Panc1 (cell line): ENCODE results near the gene FAM89A.

Experiments used
- POLR2AphosphoS5 ChIP-seq: IDR thresholded peaks from 2 replicates; pipeline ENCODE4 v1.6.1; 2012; ENCODE audit warnings: mild to moderate bottlenecking, low read depth, low read length, moderate library complexity
- TF ChIP-seq, protein P1 (sequence below): fragments of 450-650 bp; IDR thresholded peaks from 2 replicates; pipeline ENCODE4 v1.5.1; 2017; ENCODE audit warnings: mild to moderate bottlenecking

DNA sequence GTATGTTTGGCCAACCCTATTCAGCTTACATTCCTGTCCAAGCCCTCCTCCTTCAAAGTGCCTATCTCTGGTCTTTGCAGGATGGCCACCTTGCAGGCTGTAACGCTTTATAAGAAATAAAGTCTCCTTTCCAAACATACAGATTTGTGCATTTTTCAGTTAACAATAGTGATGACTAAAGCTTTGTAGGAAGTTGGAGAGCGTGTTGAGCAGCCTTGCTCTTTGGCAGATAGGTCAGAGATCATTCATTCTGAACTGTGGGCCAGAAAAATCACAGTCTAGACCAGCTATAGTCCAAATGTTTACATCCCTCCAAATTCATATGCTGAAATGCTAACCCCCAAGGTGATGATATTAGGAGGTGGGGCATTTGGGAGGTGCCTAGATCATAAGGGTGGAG is 34.0 kb upstream of the FAM89A start:
- TF ChIP-seq, protein P1, sequence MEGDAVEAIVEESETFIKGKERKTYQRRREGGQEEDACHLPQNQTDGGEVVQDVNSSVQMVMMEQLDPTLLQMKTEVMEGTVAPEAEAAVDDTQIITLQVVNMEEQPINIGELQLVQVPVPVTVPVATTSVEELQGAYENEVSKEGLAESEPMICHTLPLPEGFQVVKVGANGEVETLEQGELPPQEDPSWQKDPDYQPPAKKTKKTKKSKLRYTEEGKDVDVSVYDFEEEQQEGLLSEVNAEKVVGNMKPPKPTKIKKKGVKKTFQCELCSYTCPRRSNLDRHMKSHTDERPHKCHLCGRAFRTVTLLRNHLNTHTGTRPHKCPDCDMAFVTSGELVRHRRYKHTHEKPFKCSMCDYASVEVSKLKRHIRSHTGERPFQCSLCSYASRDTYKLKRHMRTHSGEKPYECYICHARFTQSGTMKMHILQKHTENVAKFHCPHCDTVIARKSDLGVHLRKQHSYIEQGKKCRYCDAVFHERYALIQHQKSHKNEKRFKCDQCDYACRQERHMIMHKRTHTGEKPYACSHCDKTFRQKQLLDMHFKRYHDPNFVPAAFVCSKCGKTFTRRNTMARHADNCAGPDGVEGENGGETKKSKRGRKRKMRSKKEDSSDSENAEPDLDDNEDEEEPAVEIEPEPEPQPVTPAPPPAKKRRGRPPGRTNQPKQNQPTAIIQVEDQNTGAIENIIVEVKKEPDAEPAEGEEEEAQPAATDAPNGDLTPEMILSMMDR, result no peak
- no peak for TF ChIP-seq POLR2AphosphoS5
